Left renal cortex interstitium (tissue), 4 donors: ENCODE data around the gene C1QL4. TPM values are rescaled to one million over a fixed set of nuclear protein-coding genes. Genes with fewer than 3 reads are reported as not detected.
"Not testable (repeated sequence)": the region's sequence is repeated elsewhere in the genome, so short reads cannot be mapped to it uniquely, and the experiment has no call there.

ENCODE experiments used
- DNase-seq, 4 donors: peaks; one replicate each; pipeline ENCODE4 v3.0.0-alpha.2; 2013; ENCODE audit warnings: low read depth in 4 of 4, low spot score in 2 of 4, missing footprints in 1 of 4
- polyA plus RNA-seq, 4 donors: library from polyadenylated mRNA; unstranded; fragments of 120-200 nt; gene quantifications; one replicate each; pipeline ENCODE4 v1.2.1, GENCODE V29; 2013; ENCODE audit not compliant: insufficient read length in 4 of 4

C1QL4 gene
- 1 to 10 TPM; 1.1 to 2.7 (median 1.8) TPM for polyA plus RNA-seq

GRCh38 chr12:49336645-49337584 is at the start of gene C1QL4:
Gene C1QL4, minus strand, starts transcription at chr12:49337188. Its CDS starts 711 bp downstream, at chr12:49336477.
- no peak for DNase-seq

DNA sequence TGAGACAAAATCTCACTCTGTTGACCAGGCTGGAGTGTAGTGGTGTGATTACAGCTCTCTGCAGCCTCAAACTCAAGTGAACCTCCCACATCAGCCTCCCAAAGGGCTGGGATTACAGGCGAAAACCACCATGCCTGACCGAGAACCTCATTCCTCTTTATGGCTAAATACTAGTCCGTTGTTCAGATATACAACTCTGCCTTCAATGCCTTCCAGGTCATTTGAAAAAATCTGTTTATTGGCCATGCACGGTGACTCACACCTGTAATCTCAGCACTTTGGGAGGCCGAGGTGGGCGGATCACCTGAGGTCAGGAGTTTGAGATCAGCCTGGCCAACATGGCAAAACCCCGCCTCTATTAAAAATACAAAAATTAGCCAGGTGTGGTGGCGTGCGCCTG is 43.2 kb upstream of the C1QL4 start:
- DNase-seq: not testable (repeated sequence)

GRCh38 chr12:49377386-49377785 is 40.4 kb upstream of the C1QL4 start:
- no peak for DNase-seq

GRCh38 chr12:49375406-49375805 is 38.4 kb upstream of the C1QL4 start:
- no peak for DNase-seq

DNA sequence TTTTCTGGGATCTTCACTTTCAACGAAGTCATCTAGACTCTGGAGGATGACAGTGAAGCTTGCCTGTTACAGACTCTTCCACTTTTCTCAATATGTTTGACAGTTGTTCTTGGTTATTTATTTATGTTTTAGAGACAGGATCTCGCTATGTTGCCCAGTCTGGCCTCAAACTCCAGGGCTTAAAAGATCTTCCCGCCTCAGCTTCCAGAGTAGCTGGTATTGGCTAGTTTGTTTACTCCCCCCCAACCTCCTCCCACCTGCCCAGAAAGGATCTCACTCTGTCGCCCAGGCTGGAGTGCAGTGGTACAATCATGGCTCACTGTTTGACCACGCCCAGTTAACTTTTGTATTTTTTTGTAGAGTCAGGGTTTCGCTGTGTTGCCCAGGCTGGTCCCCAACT is 33.6 kb upstream of the C1QL4 start:
- DNase-seq: no peak

DNA sequence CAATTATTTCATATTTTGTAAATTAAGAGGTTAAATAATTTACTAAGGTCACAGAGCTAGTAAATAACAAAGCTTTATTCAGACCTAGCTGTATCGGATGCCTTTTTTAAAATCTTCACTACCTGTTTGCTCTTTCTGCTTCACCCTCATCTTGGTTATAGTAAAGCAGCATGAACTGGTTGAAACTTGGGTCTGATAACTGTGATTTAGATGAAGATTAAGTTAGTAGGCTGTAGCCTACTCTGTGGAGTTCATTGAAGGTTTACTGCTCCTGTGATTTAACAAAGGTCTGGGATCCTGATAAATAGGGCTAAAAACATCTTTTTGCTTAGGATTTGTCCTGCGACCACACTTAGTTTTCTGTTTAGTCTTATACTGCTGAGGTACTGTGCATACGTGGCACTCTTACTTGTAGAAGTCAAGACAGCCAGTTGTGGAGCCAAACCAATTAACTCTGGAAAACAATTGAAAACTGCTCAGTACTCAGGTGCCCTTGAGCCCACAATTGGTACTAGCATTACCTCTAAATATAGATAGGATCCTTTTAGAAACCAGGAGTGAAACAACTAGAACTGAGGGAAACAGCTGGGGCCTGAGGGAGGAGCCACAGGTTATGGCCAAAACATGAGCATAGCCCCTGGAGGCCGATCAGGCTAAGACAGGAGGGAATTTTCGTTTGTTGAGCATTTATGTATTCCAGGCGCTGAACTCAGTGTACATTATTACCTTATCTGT is 32.6 kb upstream of the C1QL4 start:
- peak in 1 of 4 donors; percentile 19 for DNase-seq

DNA sequence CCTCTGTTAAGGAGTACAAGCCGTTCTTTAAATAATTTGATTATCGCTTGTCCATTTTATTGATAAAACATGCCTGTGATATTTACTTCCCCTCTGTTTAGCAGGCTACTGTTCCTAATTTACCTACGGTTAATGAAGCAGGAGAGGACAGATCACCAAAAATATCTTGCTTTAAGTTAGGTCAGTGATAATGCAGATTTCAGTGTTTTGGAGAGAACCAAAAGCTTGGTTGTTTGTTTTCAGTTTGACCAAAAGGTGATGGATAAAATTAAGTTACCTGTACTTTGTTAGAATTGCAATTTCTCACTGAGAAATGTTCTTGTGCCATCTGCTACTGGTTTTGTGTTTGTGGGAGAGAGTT is 31.2 kb upstream of the C1QL4 start:
- DNase-seq: no peak

- no peak for DNase-seq
Measured at GRCh38 chr12:49367381-49368239, 30.6 kb upstream of the C1QL4 start, which contains the start of gene SPATS2. Gene SPATS2, plus strand, starts transcription at chr12:49367462. Its CDS starts 93,551 bp downstream, at chr12:49461013.

- DNase-seq: peak in 3 of 4 donors; percentile 85 to 91 (median 91)
Measured at GRCh38 chr12:49366652-49367380, 29.8 kb upstream of the C1QL4 start.

DNA sequence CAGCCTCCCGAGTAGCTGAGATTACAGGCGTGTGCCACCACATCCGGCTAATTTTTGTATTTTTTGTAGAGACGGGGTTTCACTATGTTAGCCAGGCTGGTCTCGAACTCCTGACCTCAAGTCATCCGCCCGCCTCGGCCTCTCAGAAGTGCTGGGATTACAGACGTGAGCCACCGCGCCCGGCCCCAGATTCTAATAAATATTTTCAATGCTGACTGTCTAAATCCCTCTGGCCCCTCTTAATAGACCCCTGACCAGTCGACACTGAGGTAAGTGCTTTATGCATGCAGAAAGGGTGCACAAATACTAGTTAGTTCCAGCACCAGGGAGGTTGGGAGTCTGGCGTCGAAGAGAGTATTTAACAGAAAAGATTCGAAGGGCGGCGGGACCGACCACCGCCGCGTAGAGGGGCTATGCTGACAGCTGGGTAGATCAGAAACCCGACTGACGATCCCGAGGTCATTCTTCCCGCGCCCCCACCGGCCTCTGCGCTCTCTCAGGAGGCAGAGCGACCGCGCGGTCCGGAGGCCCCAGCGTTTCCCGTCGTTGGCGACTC is 29.2 kb upstream of the C1QL4 start:
- no peak for DNase-seq

GRCh38 chr12:49365542-49365941 is 28.6 kb upstream of the C1QL4 start:
- no peak for DNase-seq

GRCh38 chr12:49364989-49365388 is 28.0 kb upstream of the C1QL4 start:
- DNase-seq: no peak

- DNase-seq: no peak
Measured at GRCh38 chr12:49362077-49362476, 25.1 kb upstream of the C1QL4 start.

DNA sequence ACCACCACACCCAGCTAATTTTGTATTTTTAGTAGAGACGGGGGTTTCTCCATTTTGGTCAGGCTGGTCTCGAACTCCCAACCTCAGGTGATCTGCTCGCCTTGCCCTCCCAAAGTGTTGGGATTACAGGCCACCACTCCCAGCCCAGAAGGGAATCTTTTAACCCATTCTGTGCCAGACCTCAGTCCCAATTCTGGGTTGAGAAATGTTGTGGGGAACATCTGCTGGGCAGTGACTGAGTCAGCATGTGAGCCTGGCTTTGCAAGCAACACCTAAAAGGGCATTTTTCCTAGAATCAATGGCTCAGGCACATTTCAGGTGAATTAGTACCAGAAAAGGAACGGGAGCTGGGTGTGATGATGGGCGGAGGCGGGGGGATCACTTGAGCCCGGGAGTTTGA is 22.7 kb upstream of the C1QL4 start:
- DNase-seq: no peak

DNA sequence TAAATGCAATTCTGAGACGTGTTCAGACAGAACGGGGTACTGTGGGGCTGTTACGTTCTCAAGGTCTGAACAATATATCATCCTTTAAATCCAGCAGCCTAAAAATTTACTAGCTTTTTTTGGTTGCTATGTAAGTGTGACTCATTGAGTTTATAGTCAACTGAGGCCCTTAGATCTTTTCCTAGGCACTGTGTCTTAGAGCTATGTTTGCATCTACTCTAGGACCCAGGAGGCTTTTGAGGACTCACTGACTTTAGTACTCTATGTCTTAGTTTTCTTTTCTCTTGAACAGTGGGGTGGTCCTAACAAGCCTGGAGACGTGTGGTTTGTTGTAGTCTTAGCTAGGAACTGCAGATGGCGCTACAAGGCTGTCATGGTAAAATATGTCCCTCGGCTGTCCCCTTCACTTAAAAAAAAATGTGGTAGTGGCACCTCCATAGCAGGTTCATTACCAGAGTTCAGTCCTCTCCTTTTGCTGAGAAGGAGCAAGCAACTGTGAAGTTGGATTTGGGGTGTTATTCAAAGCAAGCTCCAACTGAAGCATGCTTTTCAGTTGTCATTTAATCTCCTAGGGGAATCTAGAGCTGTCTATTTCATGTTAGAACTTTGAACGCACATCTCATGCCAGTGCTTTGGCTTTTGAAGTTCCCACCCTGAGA is 21.6 kb upstream of the C1QL4 start:
- DNase-seq: peak in 1 of 4 donors; percentile 78

DNA sequence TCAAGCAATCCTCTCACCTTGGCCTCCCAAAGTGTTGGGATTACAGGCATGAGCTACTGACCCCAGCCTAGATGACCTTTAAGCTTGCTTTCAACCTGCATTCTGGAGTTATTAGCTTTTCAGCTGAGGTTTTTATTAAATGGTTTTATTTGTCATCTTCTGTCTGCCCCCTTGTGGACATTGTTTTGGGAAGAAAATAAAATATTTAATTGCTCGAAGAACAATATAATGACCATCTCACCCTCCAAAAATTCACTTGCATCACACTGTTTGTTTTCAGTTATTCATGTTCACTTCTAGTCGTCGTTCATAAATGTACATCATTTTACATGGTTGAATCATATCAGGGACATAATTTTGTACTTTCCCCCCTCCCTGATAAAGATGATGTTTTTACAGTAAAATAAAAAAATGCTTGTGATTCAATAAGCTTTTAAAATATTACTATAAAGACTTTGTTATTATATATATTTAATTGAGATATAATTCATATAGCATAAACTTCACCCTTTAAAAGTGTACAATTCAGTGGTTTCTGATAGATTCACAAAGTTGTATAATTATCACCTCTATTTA is 20.2 kb upstream of the C1QL4 start:
- no peak for DNase-seq

GRCh38 chr12:49355913-49356312 is 18.9 kb upstream of the C1QL4 start:
- DNase-seq: no peak

DNA sequence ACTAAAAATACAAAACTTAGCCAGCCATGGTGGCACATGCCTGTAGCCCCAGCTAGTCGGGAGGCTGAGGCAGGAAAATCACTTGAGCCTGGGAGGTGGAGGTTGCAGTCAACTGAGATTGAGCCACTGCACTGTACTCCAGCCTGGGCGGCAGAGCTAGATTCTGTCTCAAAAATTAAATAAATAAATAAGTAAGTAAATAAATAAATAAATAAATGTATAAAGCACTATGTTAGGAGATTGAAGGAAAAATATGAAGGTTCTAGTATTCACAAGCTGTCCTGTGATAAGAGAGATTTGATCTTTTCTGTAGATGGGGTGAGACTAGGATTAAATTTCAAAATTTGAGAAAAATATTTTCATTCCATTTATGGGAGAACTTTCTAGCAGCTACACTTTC is 15.4 kb upstream of the C1QL4 start:
- no peak for DNase-seq

GRCh38 chr12:49349266-49349665 is 12.3 kb upstream of the C1QL4 start:
- DNase-seq: no peak
